GDM1 (cell line): Measurements from ENCODE around the gene RAB40C.

Experiments
- DNase-seq: peaks from one replicate; lab custom pipeline; 2025; lab: John Stamatoyannopoulos, UW

The RAB40C gene

GRCh38 chr16:632486-633335 lies 42.8 kb downstream of the RAB40C start:
- DNase-seq: no peak

DNA sequence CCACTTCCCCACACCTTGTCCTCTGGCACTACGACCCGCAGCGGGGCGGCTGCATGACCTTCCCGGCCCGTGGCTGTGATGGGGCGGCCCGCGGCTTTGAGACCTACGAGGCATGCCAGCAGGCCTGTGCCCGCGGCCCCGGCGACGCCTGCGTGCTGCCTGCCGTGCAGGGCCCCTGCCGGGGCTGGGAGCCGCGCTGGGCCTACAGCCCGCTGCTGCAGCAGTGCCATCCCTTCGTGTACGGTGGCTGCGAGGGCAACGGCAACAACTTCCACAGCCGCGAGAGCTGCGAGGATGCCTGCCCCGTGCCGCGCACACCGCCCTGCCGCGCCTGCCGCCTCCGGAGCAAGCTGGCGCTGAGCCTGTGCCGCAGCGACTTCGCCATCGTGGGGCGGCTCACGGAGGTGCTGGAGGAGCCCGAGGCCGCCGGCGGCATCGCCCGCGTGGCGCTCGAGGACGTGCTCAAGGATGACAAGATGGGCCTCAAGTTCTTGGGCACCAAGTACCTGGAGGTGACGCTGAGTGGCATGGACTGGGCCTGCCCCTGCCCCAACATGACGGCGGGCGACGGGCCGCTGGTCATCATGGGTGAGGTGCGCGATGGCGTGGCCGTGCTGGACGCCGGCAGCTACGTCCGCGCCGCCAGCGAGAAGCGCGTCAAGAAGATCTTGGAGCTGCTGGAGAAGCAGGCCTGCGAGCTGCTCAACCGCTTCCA lies 43.6 kb downstream of the RAB40C start:
- no peak for DNase-seq

- no peak for DNase-seq
These were observed 44.3 kb downstream of the RAB40C start for GRCh38 chr16:634051-634670.

- DNase-seq: no peak
These were observed 45.1 kb downstream of the RAB40C start for GRCh38 chr16:634996-635395.

DNA sequence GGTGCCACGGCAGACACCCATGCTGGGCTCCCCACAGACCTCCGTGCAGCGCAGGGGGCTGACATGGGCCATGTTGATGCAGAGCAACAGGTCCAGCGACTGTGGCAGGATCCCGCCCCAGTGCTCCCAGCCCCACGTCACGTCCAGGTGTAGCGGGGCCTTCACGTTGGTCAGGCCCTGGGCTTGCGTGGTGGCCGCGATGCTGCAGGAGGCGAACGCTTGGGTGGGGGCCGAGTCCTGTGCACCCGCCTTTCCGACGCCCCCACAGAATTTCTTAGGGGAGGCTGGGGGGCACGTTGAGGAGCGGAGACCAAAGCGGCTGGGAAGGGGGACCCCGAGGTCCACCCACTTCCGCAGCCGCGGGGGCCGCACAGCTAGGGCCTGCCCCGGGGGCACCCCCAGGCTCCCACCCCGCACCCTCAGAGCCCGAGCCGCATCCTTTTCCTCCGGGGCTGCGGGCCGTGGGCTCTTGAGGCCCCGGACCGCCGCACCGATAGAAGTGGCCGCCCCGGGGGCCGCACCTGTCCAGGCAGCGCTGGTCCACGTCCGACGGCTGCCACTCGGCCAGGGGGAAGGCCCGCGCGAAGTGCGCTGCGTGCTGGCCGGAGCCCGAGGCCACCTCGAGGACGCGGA lies 45.8 kb downstream of the RAB40C start:
- no peak for DNase-seq

DNA sequence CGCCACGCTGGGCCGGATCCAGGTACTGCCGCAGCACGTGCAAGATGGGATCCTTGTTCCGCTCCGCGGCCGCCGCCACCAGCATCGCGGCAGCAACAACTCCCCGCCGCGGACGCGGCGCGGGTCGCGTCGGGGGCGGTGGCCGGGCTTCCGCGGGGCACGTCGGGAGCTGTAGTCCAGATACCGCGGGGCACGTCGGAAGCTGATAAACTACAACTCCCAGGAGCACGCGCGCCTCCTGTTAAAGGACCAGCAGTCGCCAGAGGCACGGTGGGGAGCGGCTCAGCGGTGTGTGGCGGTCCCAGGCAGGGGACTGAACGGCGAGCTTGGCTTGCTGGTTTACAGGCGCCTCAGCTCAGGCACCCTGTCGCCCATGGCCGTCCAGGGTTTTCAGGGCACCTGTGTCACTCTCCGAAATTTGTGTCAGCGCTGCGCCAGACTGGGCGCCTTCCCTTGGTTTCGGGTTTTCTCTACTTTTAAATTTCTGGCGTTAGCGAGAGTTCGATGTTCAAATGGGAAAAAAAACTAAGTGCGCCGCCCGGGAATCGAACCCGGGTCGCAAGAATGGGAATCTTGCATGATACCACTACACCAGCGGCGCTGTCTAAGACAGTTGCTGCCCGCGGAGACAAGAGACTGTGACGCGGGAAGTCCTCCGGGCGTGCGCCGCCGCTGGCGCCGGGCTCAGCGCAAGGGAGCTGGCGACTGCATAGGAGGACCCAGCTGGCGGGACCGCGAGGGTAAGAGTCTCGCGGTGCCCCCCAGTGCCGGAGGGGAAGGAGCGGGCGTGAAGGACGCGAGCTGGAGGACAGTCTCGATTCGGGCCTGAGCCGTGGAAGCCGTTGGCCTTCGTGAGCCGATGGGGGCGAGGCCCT lies 46.6 kb downstream of the RAB40C start, which contains the start of gene METTL26:
Gene METTL26 (minus strand): TSS at position 100 of the 875 bp plus-strand sequence. CDS start 15 bp downstream, at position 85.
- DNase-seq: peak; percentile 91

DNA sequence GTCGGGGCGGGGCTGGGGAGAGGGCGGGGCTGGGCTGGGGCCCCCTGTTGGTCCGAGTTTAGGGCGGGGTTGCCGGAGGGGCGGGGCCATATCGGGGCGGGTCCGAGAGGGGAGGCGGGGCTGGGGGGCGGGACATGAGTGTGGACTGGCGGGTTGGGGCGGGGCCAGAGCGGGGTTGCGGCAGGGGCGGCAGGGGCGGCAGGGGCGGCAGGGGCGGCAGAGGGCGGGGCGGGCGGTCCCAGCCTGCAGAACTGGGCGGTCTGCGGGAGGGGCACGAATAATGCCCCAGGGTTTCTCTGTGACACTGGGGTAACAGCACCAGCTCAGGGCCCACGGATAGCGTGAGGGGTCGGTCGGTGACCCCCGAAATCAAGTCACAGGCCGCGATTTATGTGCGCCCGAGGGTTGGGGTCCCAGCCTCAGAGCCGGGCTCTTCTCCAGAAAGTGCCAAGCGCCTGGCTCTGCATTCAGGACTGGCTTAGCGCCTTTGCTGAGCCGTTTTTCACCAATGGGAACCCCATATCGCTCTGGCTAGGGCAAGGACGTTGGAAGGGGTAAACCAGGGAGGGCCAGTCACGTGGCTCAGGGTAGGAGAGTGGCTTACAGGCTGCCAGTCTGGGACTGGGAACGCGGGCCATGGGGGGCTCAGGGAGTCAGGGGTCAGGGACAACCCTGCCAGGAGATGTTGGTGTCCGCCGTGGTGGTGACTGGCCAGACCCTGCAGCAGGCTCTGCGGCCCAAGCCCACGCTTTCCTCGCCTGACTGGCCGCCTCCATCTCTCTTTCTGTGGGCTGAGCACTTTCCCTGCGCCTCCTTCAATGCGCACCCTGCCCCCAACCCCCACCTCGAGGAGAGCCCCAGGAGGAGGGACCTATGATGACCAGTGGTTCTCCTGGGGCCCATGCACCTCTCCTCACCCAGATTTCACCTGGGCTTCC lies 47.5 kb downstream of the RAB40C start:
- DNase-seq: peak; percentile 86

DNA sequence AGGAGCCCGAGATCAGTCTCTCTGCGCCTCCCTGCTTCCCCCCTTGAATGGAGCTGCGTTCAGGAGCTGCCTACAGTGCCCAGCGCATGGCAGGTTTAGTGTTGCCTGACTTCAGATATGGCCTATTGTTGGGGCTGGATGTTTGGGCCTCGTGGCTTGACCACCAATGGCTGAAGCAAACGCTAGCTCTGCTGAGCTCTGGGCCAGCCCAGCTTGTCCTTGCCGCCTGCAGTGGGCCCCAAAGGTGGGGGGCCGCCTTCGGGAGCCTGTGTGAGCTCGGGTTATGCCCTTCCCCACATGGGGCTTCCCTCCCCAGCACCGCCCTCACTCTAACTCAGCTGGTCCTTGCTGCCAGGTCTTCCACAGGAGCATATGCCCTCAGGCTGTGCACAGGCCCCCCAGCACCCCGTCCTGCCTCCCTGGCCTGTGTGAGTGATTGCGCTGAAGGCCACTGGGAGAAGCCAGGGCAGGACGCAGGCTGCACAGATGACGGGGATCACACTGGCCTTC lies 48.2 kb downstream of the RAB40C start:
- no peak for DNase-seq

- no peak for DNase-seq
These were observed 49.0 kb downstream of the RAB40C start for GRCh38 chr16:638836-639235.

DNA sequence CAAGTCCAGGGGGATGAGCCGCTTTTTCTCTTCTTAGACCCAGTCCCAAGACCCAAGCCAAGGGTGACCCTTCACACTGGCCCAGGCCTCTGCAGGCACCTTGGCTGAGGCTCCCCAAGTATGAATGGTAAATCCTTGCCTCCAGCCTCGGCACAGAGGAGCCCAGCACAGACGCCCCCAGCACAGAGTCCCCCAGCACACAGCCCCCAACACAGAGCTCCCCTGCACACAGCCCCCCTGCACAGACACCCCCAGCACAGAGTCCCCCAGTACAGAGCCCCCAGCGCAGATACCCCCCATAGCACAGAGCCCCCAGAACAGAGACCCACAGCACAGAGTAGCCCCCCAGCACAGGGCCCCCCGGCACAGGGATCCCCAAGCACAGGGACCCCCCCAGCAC lies 50.7 kb downstream of the RAB40C start:
- no peak for DNase-seq

DNA sequence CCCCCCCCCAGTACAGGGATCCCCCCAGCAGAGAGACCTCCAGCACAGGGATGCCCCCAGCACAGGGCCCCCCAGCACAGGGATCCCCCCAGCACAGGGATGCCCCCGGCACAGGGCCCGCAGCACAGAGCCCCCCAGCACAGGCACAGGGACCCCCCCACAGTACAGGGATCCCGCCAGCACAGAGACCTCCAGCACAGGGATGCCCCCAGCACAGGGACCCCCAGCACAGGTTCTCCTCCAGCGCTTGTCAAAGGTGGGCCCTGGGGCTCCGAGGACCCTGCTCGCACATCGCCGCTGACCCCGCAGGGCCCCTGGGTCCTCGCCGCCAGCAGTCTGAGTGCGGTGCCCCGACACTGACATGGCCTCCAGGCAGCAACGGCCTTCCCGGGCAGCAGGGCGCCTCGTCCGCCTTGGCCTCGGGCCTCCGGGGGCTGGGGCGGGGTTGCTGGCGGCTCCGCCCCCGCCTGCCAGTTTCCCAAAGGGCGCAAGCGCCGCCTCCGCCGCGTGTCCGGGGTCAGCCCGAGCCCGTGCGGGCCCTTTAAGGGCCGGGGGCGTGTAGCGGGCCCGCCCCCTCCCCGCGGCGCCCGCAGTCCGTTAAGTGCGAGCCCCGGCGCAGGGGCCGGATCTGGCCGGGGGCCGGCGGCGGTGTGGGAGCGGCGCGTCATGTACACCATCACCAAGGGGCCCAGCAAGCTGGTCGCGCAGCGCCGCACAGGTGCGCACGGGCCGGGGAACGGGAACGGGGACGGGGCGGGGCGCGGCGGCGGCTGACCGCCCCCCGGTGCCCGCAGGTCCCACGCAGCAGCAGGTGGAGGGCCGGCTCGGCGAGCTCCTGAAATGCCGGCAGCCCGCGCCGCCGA lies 51.7 kb downstream of the RAB40C start, which contains the start of gene MCRIP2:
Gene MCRIP2 (plus strand): TSS at position 503 of the 863 bp plus-strand sequence. CDS start 164 bp downstream, at position 667.
- peak; percentile 76 for DNase-seq

DNA sequence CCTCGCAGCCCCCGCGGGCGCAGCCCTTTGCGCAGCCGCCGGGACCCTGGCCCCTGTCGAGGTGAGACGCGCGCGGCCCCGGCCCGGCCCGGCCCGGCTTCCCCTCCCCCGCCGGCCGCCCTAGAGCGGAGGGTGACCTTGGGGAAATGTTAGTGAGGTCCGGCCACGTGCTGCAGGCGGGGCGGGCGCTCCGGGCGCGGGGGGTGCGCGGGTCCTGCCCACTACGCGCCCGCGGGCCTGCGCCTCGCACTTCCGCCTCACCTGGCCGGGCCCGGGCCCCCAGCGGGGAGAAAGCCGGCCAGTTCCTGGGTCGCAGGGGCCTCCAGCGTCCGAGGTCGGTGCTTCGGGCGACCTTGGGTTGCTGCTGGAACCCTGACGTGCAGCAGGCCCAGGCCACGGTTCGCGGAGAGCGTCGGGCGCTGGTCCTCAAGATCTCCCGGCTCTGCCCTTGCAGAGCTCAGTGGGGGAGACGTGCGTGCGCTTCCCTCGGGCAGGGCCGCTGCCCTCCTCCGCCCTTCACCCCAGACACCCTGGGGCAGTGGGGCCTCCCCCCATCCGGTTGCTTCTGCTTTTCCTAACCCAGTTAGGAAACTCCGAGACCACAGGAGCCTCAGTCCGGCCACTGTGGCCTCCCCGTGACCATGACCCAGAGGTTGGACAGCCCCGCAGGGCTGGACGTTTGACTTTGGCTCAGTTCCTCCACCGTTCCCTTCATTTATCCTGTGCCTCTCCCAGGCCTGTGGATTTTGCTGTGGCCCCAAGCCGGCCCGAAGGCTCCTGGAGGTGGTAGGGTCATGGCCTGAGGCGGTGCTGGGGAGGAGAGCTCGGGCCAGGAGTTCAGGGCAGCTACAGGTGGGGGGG lies 52.6 kb downstream of the RAB40C start:
- DNase-seq: peak; percentile 8

DNA sequence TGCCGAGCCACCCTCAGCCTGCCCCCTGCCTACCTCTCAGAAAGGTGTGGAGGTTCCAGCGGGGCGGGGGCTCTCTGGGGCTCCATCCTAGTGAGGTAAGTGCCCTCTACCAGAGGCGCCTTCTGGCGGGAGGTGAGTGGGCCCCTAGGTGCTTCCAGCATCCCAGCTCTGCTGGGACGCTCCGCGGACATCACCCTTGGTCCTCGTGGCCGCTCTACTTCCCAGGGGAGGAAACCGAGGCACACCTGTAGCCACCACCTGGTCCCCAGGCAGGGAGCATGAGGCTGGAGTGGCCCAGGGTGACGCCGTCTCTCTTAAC lies 53.1 kb downstream of the RAB40C start:
- DNase-seq: no peak

DNA sequence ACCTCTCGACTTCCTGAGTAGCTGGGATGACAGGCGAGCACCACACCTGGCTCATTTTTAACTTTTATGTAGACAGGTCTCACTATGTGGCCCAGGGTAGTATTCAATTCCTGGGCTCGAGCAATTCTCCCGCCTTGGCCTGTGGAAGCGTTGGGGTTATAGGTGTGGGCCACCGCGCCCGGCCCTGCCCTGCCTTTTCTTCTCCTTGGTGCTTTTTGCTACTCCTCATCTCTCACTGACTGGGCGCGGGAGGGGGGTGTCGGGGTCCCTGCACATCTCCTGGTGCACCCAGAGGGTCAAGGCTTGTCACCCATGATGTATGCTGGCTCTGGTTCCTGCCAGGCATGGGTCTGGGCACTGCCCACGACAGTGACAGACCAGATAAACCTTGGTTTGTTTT lies 54.7 kb downstream of the RAB40C start:
- no peak for DNase-seq

- no peak for DNase-seq
These were observed 56.2 kb downstream of the RAB40C start for GRCh38 chr16:645852-646678.

- DNase-seq: no peak
These were observed 56.9 kb downstream of the RAB40C start for GRCh38 chr16:646679-647172.
